Lower leg skin (tissue), 4 donors: Measurements from ENCODE around the gene FLT1. TPM values are rescaled to one million over a fixed set of nuclear protein-coding genes. Genes with fewer than 3 reads are reported as not detected.

ENCODE experiments used
- DNase-seq, 2 donors: peaks; one replicate each; pipeline ENCODE4 v3.0.0-alpha.2; 2019; ENCODE audit warnings: low spot score in 2 of 2
- H3K4me3 ChIP-seq: fragments of 200-600 bp; sonication (generic); 2 replicates; pipeline ENCODE4 v1.5.1; 2017; ENCODE audit warnings: mild to moderate bottlenecking, low read depth; ENCODE audit not compliant: poor library complexity, severe bottlenecking
- POLR2A ChIP-seq, 2 donors: fragments of 450-650 bp; IDR thresholded peaks; one replicate each; pipeline ENCODE4 v1.6.1; 2016 to 2017; ENCODE audit warnings: antibody characterized with exemption in 2 of 2, mild to moderate bottlenecking in 1 of 2, moderate library complexity in 1 of 2
- WGBS, 2 donors: methylation state at CpG; one replicate each; pipeline ENCODE4 v1.1.5; 2018; 5-methylcytosine and 5-hydroxymethylcytosine counted together
- intact Hi-C: fragments of 100-400 bp; cut with DNase I; formaldehyde crosslinking; loops from one replicate; pipeline ENCODE4 v1.15.0; 2023; ENCODE audit warnings: low total_unique reads
- total RNA-seq, 4 donors: library from RNA; depleted of rRNA; stranded (reverse); fragments of >200 nt; gene quantifications; one replicate each; pipeline ENCODE4 v1.1.0, GENCODE V29; 2016
- TF ChIP-seq, protein P1 (sequence below), 3 donors: fragments of 450-650 bp; IDR thresholded peaks; one replicate each; pipeline ENCODE4 v1.5.1; 2016; ENCODE audit warnings: antibody characterized with exemption in 3 of 3, mild to moderate bottlenecking in 3 of 3, moderate library complexity in 2 of 3

The FLT1 gene
- total RNA-seq, 4 donors from 2014 or later, result 5.3 to 16.3 (median 9.7) TPM

DNA sequence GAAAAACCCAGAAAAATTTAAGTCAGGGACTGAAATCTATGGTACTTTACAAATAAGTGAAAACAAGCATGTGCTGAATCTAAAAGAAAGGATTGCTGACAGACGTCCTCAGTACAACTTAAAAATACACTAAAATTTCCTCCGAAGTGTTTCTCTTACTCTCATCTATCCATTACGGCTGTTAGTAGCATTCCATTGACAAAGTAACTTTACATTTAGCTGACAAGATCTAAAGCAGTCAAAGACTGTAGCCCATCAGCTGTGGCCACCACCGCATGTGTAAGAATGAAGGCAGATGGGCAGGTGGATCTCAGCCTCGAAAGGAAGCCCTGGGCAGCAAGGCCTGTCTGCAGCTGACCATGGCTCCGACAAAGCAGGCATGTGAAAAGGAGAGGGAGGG lies 59.0 kb downstream of the FLT1 start:
- DNase-seq, result no peak
- intact Hi-C loops, result no loop called here
- H3K4me3 ChIP-seq, result no peak overlapping the region
- WGBS, 2 donors, result 83 to 88% methylated on average over 6 of the region's 6 CpGs
- no peak for TF ChIP-seq POLR2A (IDR thresholded peaks at IDR 0.05)
- TF ChIP-seq, protein P1, sequence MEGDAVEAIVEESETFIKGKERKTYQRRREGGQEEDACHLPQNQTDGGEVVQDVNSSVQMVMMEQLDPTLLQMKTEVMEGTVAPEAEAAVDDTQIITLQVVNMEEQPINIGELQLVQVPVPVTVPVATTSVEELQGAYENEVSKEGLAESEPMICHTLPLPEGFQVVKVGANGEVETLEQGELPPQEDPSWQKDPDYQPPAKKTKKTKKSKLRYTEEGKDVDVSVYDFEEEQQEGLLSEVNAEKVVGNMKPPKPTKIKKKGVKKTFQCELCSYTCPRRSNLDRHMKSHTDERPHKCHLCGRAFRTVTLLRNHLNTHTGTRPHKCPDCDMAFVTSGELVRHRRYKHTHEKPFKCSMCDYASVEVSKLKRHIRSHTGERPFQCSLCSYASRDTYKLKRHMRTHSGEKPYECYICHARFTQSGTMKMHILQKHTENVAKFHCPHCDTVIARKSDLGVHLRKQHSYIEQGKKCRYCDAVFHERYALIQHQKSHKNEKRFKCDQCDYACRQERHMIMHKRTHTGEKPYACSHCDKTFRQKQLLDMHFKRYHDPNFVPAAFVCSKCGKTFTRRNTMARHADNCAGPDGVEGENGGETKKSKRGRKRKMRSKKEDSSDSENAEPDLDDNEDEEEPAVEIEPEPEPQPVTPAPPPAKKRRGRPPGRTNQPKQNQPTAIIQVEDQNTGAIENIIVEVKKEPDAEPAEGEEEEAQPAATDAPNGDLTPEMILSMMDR (IDR thresholded peaks at IDR 0.05), result no peak

DNA sequence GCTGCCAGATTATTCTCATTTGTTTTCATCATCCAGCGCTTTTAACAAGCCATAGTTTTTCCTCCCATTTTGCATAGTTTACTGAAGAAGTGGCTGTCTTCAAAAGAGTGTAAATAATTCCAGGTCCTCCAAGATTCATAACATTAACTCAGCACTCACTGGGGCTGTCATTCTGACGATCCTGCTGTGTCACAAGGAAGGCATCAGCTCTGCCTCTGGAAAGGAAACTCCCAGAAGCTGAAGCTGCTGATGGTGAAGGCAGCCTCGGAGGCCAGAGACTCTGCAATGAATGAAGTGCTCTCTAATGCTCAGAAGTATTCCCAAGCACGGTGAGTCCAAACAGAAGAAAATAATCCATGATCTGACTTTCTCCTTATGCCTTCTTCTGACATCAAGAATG lies 60.0 kb downstream of the FLT1 start:
- intact Hi-C loops, result no loop called here
- H3K4me3 ChIP-seq, result no peak overlapping the region
- DNase-seq, result no peak
- TF ChIP-seq POLR2A (IDR thresholded peaks at IDR 0.05), result no peak
- TF ChIP-seq, protein P1 (IDR thresholded peaks at IDR 0.05), result no peak
- WGBS, 2 donors, result 35 to 42% methylated on average over 4 of the region's 4 CpGs

DNA sequence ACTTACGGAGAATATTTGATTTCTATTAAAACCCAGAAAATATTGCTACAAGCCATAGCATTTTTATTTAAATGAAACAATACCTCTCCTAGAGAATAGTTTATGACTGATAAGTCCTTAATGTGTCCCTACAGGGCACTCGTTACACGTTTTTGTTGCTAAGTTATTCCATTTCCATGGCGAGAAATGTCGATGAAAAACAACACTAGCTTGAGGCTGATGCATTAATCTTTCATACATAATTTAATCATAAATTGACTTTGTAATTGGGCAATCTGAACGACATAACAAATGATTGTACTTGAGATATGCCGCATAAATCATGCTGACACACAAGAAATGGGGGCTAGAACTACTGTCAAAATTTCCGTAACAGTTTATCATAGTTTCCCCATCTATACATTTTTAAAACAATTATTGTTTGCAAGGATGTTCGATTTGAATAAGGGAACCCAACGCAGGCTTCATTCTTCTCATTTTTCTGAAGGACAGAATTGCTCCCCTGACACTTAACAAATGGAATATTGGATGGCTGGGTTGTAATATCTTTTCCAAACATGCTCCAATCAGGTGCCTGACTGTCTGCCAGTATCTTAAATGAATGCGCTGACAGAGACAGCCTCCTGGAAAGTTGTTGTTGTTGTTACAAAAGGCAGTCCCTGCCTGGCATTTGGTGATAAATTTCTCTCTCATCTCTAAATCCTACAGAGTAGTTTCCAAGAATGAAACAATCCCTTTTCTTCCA lies 61.9 kb downstream of the FLT1 start:
- no peak for TF ChIP-seq POLR2A (IDR thresholded peaks at IDR 0.05)
- TF ChIP-seq, protein P1 (IDR thresholded peaks at IDR 0.05), result no peak
- intact Hi-C loops, result no loop called here
- no peak for DNase-seq
- H3K4me3 ChIP-seq, result no peak overlapping the region
- WGBS, 2 donors, result 35 to 41% methylated on average over 11 of the region's 11 CpGs

DNA sequence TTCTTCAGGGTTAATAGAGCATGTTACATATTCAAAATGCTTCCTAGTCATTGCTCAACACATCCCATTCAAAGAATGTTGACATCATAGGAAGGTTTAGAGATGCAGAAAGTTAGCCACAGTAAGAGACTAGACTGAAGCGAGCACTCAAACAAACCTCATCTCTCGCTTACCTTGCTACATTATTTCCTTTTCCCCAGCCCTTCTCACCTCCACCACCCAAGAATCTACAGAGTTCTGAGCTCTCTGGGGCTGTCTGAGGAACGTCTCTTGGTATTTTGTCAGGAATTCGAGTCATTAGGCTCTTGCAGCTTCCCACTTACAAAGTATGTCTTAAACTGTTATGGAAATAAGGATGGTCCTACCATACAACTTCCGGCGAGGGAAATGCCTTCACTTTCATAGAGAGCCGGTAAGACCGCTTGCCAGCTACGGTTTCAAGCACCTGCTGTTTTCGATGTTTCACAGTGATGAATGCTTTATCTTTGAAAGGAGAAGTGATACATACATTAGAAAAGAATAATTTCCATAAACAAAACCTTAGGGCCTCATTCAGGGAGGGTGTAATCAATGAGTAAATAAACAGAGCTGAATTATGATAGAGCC lies 65.1 kb downstream of the FLT1 start:
- intact Hi-C loops, result no loop called here
- DNase-seq, result no peak
- whole genome bisulfite sequencing, 2 donors, result 67 to 74% methylated on average over 10 of the region's 10 CpGs

DNA sequence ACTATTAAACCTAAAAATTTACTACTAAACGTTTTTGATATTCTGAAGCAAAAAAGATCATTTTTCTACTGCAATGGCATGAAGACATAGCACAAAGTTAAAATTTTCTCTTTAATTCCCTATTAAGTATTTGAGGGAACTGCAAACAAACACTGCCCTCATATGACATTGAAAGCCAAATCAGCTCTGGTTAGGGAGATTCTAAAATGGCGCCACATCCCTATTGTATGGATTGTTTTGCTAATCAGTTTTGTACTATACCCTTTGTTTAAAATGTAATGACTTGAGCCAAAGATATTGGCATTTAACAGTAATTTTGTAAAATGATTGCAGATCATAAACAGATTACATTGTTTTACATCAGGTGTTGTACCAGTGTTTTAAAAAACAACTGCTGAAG lies 65.8 kb downstream of the FLT1 start:
- TF ChIP-seq, protein P1 (IDR thresholded peaks at IDR 0.05), result no peak
- no peak for TF ChIP-seq POLR2A (IDR thresholded peaks at IDR 0.05)
- no peak overlapping the region for H3K4me3 ChIP-seq
- intact Hi-C loops, result no loop called here
- DNase-seq, result no peak
- 50 to 69% methylated on average over 2 of the region's 2 CpGs for WGBS, 2 donors

More for the DNA sequence above, 65.1 kb downstream of the FLT1 start:
- no peak overlapping the region for H3K4me3 ChIP-seq
- TF ChIP-seq, protein P1 (IDR thresholded peaks at IDR 0.05), result no peak
- TF ChIP-seq POLR2A (IDR thresholded peaks at IDR 0.05), result no peak
